SHP77 treated with DMSO at 0.1 percent for 48 hours (cell line): ENCODE measurements around the gene PISD.
"Not testable (repeated sequence)": the region's sequence is repeated elsewhere in the genome, so short reads cannot be mapped to it uniquely, and the experiment has no call there.

Experiments
- DNase-seq: peaks from one replicate; lab custom pipeline; 2025; lab: John Stamatoyannopoulos, UW

The PISD gene

DNA sequence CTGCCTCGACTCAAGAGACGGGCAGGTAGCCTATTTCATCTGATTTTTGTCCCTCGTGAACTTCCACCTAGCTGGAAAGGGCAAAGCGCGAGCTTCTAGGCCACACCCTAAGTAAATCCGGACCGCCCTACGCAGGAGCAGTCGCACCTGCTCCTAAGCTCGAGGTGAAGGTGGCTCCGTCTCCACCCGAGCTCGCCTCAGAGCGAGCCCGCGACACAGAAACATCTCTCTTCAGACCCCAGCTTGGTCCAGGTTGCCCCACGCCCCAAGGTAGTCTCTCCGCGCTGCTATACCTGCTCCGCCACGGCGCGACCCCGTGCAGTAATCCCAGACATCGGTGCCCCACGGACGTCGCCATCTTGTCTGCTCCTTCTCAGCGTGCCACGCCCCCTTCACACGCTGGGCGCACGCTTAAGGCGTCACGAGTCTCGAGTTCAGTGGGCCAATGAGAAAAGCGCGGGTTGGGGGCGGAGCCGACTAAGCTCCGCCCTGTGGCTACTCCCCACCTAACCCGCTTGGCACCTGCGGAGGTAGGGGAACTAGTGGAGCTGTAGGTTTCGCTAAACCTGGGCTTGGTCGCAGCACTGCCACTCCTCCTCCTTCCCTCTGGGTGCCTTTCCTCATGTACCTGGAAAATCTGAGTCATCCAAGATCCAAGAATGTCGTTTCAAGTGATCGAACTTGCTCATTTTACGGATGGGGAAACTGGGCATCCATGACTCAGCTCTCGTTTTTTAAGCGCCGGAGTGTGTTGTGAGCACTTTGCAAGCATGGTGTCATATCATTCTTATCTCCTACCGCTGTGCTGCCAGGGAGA, at the start of gene PISD:
PISD (minus strand) TSS at position 365 of the 817 bp plus-strand sequence; CDS start at position 358, 7 bp downstream.
- DNase-seq = peak; percentile 89

DNA sequence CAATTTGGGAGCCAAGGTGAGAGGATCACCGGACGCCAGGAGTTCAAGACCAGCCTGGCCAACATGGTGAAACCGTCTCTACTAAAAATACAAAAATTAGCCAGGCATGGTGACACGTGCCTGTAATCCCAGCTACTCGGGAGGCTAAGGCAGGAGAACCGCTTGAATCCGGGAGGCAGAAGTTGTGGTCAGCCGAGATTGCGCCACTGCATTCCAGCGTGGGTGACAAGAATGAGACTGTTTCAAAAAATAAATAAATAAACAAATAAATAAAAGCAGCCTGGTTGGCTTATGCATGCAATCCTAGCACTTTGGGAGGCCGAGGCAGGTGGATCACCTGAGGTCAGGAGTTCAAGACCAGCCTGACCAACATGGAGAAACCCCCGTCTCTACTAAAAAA, 49.2 kb upstream of the PISD start:
- DNase-seq = not testable (repeated sequence)

DNA sequence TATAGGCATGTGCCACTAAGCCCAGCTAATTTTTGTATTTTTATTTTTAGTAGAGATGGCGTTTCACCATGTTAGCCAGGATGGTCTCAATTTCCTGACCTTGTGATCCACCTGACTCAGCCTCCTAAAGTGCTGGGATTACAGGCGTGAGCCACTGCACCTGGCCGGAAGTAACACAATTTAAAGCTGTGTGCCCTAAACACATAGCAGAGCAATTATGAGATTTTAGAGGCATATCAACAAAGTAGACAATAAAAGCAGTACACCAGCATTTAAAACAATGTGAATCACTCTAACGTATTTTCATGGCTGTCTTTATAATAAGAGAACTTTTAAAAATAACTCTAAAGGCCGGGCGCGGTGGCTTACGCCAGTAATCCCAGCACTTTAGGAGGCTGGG, 45.5 kb upstream of the PISD start:
- DNase-seq = no peak

DNA sequence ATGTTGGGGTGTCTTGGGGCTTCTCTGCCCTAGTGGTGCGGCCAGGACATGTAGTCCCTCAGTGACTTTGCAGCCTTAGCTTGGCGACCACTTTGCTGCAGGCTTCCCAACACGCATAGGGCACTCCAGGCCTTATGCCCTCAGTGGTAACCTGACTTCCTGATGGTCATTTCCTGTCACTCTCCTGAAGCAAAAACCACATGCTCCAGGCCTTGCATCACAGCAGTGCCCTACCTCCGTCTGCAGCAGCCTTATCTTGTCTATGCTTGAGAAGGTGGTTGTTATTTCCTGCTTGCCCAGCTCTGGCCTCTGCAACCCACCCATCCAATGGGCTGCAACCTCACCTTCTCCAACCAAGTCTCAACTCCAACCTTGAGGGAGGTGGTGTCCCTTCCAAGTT, 33.4 kb upstream of the PISD start:
- no peak for DNase-seq

DNA sequence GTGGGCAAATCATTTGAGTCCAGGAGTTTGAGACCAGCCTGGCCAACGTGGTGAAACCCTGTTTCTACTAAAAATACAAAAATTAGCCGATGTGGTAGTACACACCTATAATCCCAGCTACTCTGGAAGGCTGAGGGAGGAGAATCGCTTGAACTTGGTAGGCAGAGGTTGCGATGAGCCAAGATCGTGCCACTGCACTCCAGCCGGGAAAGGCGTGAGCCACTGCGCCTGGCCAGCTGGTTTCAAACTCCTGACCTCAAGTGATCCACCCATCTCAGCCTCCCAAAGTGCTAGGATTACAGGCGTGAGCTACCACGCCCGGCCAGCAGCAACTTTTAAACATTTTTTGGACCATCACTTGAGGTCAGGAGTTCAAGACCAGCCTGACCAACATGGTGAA, 32.0 kb upstream of the PISD start:
- DNase-seq = not testable (repeated sequence)

DNA sequence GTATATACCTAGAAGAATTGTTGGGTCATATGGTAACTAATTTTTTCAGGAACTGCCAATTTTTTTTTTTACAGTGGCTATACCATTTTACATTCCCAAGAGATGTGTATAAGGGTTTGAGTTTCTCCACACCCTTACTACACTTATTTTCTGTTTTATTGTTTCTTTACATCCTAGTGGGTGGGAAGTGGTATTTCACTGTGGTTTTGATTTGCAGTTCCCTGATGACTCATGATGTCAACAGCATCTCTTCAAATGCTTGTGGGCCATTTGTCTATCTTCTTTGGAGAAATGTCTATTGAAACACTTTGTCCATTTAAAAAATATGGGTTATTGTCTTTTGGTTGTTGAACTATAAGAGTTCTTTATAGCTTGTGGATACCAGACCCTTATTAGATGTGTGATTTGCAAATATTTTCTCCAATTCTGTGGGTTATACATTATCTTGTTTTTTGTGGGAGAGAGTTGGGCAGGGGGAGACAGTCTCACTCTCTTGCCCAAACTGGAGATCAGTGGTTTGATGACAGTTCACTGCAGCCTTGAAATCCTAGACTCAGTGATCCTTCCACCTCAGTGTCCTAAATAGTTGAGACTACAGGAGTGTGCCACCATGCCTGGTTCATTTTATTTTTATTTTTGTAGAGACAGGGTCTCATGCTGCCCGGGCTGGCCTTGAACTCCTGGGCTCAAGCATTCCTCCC, 30.3 kb upstream of the PISD start:
- DNase-seq = no peak

DNA sequence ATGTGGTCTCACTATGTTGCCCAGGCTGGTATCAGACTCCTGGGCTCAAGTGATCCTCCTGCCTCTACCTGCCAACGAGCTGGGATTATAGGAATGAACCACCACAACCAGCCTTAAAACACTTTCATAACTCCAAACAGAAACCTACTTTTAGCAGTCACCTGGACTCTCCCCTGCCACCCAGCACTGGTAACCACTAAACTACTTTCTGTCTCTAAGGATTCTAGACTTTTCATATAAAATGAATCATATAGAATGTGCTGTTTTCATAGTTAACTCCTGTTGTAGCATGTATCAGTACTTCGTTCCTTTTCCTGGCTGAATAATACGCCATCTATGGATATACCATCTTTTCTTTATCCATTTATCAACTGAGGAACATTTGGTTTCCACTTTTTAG, 29.4 kb upstream of the PISD start:
- no peak for DNase-seq

DNA sequence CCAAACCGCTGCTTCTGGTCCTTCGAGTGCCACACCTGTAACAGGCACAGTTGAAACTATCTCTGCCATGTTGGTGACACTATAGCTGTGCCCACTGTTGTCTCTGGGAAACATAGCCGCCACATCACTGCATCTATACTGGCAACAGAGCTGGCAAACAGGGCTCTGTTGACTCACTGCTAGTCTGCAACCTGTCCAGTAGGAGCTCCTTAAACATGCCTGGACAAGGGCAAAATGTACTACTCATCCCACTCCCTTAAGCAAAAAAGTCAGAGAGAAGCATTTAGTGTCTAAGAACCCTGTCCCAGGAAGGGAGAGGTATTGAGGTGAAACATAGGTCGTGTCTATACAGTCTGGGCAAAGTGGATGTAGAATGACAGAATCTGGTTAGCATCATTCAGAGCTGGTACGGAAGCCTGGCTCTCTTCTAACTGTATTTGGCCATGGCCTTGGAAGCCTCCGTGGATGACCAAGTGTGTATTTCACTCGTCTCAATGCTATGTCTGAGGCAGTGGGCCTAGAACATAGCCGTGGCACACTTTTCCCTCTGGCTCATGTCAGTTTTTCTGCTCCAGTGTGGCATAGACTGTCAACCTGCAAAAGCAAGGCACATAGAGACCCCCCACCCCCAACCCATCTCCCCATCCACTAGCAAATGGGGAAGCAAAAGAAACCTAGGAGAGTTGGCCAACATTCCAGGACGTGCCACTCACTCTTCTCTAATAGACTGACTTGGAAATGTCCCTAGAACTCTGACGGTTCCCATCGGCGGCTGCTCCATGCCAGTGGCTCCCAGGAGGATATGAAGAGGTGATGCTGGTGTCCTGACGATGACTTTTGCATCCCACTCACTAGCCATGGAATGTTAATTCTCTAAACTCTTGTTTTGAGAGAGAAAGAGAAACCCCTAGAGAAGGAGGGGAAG, 21.4 kb upstream of the PISD start:
- no peak for DNase-seq

DNA sequence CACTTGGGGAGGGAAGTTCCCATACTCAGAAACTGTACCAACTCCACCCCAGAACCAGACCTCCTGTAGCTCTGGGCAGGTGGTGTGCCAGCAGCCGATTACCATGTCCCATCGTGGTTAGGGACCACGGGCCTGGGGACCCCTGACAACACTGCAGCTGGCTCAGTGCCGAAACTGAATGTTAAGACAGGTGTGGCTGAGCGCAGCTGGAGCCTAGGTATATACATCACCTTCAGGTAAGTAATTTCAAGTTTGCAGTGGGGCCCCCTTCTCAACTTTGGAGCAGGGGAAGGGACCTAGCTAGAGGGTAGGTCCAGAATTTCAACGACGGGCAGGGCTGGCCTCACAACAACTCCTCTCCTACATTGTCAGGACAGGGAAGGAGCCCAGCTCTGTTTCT, 20.7 kb upstream of the PISD start:
- no peak for DNase-seq

DNA sequence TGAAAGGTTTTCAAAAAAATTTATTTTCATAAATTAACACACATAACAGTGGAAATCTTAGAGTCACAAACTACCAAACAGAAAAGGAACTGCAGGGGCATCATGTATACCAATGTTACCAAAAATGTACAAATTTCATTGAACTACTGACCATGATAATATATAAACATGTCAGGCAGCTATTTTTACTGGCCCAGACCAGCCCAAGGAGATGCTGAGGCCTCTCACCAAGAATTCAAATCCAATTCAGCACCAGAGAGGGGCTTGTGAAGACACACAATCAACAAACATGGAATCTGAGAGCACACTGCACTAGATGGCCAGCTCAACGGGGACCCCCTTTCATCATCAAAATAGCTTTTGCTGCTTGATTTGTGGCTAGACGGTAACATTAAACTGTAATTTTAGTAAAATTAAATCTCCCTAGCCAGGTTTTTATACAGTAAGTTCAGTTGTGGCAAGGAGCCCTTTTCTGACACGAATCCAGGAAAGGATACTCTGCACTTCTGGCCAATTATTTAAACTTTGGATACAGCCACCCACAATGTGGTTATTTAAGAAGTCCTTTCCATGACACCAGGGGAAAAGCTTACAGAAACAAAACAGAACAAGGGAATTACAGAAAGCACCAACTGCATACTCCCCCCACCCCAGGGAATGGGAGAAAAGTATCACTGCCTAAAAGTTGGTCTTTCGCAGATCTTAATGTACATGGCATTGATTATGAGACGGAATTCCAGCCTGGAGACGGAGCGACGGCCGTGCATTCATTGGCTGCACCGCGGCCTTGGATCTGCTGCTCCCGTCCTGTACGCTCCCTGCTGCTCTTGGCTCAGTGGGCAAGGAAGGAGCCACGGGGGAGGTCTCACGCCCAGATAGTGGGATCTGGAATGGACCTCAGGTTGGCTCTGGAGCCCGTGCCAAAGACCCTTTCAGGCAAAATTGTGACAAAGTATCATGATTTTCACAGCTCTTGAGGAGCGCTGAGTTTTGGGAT, 19.6 kb upstream of the PISD start:
- DNase-seq = no peak

DNA sequence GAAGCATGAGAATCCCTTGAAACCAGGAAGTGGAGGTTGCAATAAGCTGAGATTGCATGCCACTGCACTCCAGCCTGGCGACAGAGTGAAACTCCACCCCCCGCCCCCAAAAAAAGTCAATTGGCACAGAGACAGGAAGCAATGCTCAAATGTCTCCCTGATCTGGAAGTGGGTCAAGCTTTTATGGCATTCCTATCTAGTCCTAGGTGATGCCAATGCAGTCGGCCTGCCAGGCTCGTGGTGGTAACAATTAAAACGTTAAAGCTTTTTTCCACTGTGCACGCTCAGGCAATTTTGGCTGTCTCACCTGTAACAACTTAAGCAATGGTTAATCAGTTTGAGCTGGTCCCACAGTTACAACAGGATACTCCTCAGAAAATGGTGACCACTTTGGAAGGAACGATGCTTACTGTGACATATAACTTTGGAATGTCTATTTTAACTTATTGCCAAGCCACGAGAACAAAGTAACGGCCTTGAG, 18.9 kb upstream of the PISD start:
- no peak for DNase-seq

DNA sequence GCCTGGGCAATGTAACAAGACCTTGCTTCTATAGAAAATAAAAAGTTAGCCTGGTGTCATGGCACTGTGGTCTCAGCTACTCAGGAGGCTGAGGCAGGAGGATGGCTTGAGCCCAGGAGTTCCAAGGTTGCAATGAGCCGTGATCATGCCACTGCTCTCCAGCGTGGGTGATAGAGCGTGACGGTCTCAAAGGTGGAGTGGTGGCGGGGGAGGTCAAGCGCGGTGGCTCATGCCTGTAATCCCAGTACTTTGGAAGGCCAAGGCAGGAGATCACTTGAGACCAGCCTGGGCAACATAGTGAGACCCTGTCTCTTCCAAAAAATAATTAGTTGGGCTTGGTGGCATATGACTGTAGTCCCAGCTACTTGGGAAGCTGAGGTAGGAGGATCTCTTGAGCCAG, 16.7 kb upstream of the PISD start:
- DNase-seq = no peak

DNA sequence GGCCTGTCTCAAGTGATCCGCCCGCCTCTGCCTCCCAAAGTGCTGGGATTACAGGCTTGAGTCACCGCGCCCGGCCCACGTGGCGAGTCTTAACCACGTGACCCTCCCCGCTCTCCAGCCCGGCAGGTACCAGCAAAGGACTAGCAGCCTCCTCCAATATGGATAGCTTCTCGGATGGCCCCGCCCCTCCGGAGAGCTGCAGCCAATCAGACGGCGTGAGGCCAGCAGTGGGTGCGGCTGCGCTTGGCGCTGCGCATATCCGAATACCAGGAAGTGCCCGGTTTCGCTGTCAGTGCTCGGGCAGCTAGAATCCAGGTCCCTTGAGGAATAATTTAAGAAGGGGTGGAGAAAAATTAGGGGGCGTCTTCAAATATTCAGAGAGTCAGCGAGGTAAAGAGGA, 14.7 kb upstream of the PISD start:
- DNase-seq = peak; percentile 86

DNA sequence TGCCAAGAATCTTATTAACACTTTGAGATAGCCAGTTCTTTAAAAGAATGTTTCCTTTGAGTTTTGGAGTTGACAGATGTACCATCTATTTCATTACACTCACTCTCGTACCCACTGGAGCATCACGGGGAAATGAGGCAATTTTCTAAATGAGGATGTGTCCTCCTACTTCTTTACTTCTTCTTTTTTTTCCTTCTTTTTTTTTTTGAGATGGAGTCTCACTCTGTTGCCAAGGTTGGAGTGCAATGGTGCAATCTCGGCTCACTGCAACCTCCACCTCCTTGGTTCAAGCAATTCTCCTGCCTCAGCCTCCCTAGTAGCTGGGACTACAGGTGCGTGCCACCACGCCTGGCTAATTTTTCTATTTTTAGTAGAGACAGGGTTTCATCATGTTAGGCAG, 12.2 kb upstream of the PISD start:
- DNase-seq = not testable (repeated sequence)

DNA sequence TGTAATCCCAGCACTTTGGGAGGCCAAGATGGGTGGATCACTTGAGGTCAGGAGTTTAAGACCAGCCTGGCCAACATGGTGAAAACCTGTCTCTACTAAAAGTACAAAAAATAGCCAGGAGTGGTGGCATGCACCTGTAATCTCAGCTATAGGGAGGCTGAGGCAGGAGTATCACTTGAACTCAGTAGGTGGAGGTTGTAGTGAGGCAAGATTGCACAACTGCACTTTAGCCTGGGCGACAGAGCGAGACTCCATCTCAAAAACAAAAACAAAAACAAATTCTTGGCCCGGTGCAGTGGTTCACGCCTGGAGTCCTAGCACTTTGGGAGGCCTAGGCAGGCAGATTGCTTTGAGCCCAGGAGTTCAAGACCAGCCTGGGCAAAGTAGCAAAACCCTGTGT, 6.8 kb upstream of the PISD start:
- DNase-seq = not testable (repeated sequence)

DNA sequence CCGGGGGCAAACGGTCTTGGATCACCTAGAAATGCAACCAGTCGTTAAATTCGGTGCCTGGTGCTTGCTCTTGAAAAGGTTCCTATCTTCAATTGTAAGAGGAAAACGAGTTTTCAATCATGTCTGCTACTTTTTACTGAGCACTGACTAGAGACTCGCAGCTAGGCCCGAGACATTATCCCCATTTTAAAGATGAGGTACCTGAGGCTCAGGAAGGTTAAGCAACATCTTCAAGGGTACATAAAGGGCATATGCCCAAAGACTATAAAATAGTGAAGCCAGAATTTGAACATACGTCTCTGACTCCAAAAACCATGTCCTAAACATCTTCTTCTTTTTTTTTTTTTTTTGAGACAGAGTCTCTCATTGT, 638 bp upstream of the PISD start:
- no peak for DNase-seq

DNA sequence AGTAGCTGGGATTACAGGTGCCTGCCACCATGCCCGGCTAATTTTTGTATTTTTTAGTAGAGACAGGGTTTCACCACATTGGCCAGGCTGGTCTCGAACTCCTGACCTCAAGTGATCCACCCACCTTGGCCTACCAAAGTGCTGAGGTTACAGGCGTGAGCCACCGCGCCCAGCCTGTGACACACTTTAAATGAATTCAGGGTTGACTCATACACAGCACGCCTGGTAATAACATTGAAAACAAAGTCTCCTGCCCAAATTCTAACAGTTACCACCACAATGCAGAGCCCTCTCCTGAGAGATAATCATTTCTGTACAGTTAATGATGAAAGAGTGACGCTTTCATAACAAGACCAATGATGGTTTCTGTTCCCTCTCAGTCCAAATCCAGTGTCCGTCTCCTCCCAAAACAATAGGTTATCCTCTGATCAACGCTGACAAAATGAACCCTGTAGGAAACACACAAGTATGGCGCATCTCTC, 1.1 kb downstream of the PISD start:
- DNase-seq = not testable (repeated sequence)

DNA sequence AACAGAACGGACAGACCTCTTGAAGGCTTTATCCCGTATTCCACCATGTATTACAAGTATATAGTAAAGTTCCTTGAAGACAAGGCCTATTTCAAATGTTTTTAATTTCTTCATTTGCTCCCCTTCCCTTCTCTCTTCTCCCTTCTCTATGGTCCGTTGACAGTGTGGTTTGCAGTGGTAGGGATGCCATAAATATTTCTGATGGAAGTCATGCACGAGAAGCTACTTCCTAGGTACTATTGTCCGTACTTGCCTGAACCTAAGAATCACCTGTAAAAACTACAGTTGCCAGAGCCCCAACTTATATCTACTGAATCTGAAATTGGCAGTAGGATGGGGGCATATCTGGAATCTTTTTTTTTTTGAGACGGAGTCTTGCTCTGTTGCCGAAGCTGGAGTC, 2.8 kb downstream of the PISD start:
- DNase-seq = no peak

DNA sequence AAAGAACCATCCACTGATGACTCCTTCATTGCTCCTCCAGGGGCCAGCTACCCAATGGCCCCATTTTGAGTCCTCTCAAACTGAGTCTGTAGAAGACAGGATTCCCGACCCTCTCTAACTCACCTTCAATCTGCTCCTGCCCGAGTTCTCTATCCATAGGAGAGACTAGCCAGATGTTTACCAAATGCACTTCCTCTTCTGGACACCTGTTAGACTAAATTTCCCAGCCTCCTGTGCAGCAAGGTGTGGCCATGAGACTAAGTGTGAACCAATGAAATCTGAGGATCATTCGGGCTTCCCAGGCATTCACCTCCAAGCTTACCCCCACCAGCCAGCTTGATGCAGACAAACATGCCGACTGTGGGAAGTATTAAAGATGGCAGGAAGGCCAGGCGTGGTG, 7.6 kb downstream of the PISD start:
- DNase-seq = no peak

DNA sequence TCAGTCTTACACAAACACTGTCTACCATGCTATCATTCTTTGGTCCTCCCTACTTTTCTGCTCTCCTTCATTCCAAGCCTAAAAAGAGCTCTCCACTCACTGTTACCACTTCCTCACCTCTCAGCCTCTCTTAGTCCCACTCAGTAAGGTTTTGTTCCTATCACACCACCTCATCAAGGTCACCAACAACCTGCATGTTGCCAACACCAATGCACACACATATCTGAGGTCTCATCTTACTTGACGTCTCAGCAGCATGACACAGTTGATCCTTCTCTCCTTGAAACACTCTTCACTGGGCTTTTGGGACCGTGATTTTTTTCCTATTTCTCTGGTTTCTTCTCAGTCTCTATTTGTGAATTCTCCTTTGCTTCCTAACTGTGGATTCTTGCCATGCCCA, 8.1 kb downstream of the PISD start:
- DNase-seq = no peak
